BJ (cell line): Measurements from ENCODE around the gene SIVA1. TPM values are rescaled to one million over a fixed set of nuclear protein-coding genes. Genes with fewer than 3 reads are reported as not detected.
A peak's percentile ranks its signal among the peaks of the same experiment; 100 is the strongest.
"Not testable (repeated sequence)": the region's sequence is repeated elsewhere in the genome, so short reads cannot be mapped to it uniquely, and the experiment has no call there.

Experiments
- CTCF ChIA-PET: fragments of 350-600 bp; formaldehyde crosslinking; extraction: SDS; loops from one replicate; lab custom pipeline; 2021; ENCODE audit warnings: antibody characterized with exemption, inconsistent platforms; lab: Yijun Ruan, JAX
- POLR2A ChIA-PET: fragments of 300-600 bp; sonication (Branson Sonifier 250); formaldehyde crosslinking; extraction: SDS; loops from one replicate; lab custom pipeline; 2021; ENCODE audit warnings: antibody characterized with exemption; lab: Charles Lee
- DNase-seq: peaks from one replicate; pipeline ENCODE4 v3.0.0-alpha.2; 2011; ENCODE audit warnings: low read depth
- H3K27me3 ChIP-seq: 2 replicates; pipeline ENCODE4 v1.6.0; 2011; ENCODE audit warnings: low read length; ENCODE audit not compliant: control insufficient read depth, insufficient read depth
- H3K36me3 ChIP-seq: 2 replicates; pipeline ENCODE4 v1.5.1; 2011; ENCODE audit warnings: low read length; ENCODE audit not compliant: control insufficient read depth, insufficient read depth
- H3K4me3 ChIP-seq: 2 replicates; pipeline ENCODE4 v1.5.1; 2011; ENCODE audit warnings: low read depth, mild to moderate bottlenecking, control low read depth, low read length
- polyA plus RNA-seq: library from polyadenylated mRNA; depleted of rRNA; stranded (reverse); fragments of >200 nt; gene quantifications from 2 replicates; pipeline ENCODE4 v1.2.3, GENCODE V29; 2011
- TF ChIP-seq, protein P1 (sequence below): IDR thresholded peaks from 2 replicates; pipeline ENCODE4 v1.5.1; 2011; ENCODE audit warnings: low read depth, mild to moderate bottlenecking, control low read depth, inconsistent platforms, low read length, moderate library complexity; ENCODE audit not compliant: insufficient read depth

The SIVA1 gene
- polyA plus RNA-seq, 1 experiment: 116 TPM

DNA sequence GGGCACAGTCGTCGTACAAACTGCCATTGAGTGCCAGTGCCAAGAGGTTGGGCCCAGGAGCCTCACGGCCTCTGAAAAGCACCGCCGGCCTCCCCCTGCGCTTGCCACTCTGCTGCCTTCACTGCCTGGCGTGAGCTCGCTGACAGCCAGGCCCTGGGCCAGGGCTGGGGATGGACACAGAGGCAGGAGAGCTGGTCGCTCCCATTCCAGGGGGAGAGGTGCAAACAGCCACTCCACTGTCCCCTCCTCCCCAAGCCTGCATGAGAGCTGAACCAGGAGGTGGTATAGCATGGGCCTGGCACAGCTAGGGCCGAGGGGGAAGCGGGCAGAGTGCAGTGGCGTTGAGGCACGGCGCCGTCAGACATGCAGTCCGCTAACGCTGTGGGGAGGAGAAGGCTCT, 24.3 kb upstream of the SIVA1 start:
- no peaks in the 10 kb centered on the region for H3K36me3 ChIP-seq
- ChIA-PET POLR2A (no interaction called here), CTCF (interaction anchor here (6.7 kb wide), 1 partner anchor 19 kb away, joined by 49 read pairs; no protein-coding TSS in a partner anchor)
- TF ChIP-seq, protein P1, sequence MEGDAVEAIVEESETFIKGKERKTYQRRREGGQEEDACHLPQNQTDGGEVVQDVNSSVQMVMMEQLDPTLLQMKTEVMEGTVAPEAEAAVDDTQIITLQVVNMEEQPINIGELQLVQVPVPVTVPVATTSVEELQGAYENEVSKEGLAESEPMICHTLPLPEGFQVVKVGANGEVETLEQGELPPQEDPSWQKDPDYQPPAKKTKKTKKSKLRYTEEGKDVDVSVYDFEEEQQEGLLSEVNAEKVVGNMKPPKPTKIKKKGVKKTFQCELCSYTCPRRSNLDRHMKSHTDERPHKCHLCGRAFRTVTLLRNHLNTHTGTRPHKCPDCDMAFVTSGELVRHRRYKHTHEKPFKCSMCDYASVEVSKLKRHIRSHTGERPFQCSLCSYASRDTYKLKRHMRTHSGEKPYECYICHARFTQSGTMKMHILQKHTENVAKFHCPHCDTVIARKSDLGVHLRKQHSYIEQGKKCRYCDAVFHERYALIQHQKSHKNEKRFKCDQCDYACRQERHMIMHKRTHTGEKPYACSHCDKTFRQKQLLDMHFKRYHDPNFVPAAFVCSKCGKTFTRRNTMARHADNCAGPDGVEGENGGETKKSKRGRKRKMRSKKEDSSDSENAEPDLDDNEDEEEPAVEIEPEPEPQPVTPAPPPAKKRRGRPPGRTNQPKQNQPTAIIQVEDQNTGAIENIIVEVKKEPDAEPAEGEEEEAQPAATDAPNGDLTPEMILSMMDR: no peak
- no peaks in the 10 kb centered on the region for H3K27me3 ChIP-seq
- H3K4me3 ChIP-seq: no peak overlapping the region
- no peak for DNase-seq

DNA sequence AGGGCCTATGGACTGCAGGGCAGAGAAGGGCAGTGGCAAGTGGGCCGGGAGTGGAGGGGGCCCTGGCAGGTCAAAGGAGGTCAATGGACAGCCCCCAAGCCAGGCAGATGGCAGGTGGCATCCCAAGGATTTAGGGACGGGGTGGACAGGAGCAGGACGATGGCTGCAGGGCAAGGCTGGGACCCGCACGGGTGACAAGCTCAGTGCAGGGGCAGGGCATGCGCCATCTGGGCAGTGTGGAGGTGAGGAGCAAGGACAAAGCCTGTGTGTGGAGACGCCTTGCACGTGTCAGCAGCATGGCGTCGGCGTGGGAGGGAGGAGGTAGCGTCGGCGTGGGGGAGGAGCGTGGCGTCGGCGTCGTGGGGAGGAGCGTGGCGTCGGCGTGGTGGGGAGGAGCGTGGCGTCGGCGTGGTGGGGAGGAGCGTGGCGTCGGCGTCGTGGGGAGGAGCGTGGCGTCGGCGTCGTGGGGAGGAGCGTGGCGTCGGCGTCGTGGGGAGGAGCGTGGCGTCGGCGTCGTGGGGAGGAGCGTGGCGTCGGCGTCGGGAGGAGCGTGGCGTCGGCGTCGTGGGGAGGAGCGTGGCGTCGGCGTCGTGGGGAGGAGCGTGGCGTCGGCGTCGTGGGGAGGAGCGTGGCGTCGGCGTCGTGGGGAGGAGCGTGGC, 23.6 kb upstream of the SIVA1 start:
- POLR2A ChIA-PET, CTCF ChIA-PET, H3K27me3 ChIP-seq, DNase-seq, H3K36me3 ChIP-seq, H3K4me3 ChIP-seq: not testable (repeated sequence)

DNA sequence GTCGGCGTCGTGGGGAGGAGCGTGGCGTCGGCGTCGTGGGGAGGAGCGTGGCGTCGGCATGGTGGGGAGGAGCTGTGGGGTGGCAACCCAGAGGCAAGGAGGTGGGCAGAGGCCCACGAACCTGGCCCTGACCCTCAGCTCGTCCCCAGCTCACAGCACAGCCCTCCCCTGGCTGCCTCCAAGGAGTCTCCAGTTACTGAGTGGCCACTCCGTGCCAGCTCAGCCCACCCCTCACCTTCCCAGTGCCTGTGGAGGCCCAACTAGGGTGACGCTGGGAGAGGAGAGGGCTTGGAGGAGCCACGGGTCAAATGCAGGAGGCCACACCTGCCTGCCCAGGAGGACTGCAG, 23.1 kb upstream of the SIVA1 start:
- POLR2A ChIA-PET: no interaction called here
- TF ChIP-seq, protein P1: no peak
- CTCF ChIA-PET: no interaction called here
- Histone ChIP-seq H3K4me3 (no peak overlapping the region), H3K27me3 (no peaks in the 10 kb centered on the region), H3K36me3 (no peaks in the 10 kb centered on the region)
- no peak for DNase-seq

DNA sequence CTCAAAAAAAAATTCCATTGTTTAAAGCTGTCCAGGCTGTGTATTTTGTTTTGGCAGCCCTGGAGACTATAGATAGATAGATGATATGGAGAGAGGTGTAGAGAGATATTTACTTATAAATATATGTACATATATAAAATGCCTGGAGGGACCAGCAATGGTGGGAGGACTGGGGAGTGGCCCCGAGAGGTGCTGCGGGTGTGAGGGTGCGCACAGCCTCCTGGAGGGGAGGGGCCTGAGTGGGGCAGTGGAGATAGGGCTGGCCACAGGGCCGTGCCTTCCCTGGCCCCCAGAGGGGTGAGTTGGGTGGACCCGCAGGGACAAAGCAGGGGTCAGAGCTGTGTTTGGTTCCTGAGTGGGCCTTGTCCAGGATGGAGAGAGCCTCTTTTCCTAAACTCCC, 22.5 kb upstream of the SIVA1 start:
- no peak for DNase-seq
- TF ChIP-seq, protein P1: no peak
- Histone ChIP-seq H3K36me3 (no peaks in the 10 kb centered on the region), H3K4me3 (no peak overlapping the region), H3K27me3 (no peaks in the 10 kb centered on the region)
- POLR2A ChIA-PET: no interaction called here
- CTCF ChIA-PET: interaction anchor here (1.6 kb wide), 1 partner anchor 19 kb away, joined by 7 read pairs; no protein-coding TSS in a partner anchor

DNA sequence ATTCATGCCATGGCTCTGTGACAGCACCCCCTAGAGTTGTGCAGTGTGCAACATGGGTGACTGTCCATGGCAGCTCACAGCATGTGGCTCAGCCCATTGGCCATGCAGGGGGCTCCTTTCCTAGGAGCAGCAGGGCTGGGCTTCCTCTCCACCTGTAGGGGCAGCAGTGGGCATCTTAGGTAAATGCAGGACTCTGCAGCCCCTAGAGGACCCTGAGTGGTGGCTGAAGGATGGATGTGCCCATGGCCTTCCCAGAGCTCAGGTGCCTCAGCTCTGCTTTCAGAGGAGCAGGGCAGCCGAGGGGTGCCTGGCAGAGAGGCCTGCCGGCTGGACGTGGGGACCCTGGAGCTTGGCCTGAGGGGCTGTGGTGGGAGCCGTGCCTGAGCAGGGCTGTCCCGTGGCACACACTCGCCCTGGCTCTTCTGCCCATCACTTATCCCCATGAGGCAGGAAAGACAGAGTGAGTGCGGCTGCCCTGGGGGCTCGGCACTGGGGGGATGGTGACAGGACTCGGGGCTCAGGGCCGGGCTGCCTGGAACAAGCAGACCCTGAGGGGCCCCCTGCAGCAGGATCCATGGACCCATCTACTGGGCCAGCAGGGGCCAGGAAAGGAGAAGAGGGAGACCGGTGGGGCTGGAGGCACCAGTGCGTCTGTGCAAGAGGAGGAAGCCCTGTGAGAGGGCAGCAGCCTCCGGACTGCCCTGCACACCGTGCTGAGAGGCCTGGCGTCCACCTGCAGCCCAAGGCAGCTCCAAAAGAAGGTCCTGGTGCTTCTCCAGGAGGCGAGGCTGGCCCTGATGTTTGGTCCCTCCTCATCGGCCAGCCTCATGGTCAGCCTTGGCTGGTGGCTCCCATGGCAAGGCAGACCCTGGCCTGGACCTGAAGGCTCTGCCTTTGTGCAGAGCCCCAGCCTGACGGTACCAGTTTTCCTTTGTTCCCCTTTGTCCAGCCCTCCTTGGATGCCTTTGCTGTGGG, 21.3 kb upstream of the SIVA1 start:
- TF ChIP-seq, protein P1: peak; percentile 44
- POLR2A ChIA-PET: no interaction called here
- H3K36me3 ChIP-seq: no peaks in the 10 kb centered on the region
- no peak overlapping the region for H3K4me3 ChIP-seq
- H3K27me3 ChIP-seq: no peaks in the 10 kb centered on the region
- no peak for DNase-seq
- CTCF ChIA-PET: interaction anchor here (0.6 to 1.9 kb wide), 3 partner anchors 9 to 37 kb away, joined by 3 to 7 read pairs (median 5); no protein-coding TSS in a partner anchor
